Uterus (tissue), 2 donors: ENCODE results near the gene ETS1.

Experiments used
- POLR2A ChIP-seq, 2 donors: fragments of 450-650 bp; IDR thresholded peaks; one replicate each; pipeline ENCODE4 v1.6.1; 2016; ENCODE audit warnings: antibody characterized with exemption in 2 of 2, mild to moderate bottlenecking in 1 of 2, moderate library complexity in 1 of 2
- TF ChIP-seq, protein P1 (sequence below), 4 experiments: fragments of 200-600 bp in 2 of 4; fragments of 450-650 bp in 2 of 4; sonication (generic) in 2 of 4; IDR thresholded peaks; one replicate each; pipeline ENCODE4 v1.5.1; 2016 to 2019; ENCODE audit warnings: antibody characterized with exemption in 4 of 4, mild to moderate bottlenecking in 2 of 4, moderate library complexity in 1 of 4

DNA sequence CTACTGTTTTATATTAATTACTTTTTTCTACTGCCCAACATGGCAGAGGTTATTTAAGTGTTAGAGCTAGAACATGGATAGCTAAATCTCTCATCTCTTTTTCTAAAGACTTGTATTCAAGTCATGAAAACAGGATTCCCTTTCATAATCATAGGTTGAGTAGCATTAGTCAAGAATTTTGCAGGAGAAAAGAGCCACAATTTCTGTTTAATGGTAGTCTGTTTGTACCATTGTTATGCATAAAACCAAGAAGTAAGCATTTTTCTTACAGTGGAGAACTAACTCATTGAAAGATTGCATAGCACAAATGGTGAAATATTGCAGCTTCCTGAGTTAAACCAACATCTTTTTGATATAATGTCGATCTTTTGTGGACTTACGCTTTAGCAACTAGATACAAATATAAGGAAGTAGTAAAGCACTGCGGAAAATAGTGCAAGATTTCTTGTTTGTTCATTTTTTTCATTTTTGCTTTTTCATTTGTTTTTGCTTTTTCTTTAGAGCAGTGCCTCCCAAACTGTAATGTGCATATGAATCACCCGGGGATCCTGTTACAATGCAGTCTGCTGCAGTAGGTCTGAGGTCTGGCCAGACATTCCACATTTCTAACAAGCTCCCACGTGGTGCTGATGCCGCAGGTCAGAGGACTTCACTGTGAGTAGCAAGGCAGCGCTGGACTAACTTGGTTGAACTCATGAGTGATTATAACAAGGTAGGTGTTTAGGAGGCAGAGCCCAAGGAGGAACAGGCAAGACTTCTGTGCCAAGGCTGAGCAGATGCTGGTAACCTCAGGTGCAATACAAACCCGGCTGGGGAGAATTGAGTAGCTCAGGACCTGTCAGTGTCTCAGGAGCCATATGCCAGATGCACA lies 4.6 kb downstream of the ETS1 start:
- no peak for TF ChIP-seq POLR2A (IDR thresholded peaks at IDR 0.05)
- TF ChIP-seq, protein P1, sequence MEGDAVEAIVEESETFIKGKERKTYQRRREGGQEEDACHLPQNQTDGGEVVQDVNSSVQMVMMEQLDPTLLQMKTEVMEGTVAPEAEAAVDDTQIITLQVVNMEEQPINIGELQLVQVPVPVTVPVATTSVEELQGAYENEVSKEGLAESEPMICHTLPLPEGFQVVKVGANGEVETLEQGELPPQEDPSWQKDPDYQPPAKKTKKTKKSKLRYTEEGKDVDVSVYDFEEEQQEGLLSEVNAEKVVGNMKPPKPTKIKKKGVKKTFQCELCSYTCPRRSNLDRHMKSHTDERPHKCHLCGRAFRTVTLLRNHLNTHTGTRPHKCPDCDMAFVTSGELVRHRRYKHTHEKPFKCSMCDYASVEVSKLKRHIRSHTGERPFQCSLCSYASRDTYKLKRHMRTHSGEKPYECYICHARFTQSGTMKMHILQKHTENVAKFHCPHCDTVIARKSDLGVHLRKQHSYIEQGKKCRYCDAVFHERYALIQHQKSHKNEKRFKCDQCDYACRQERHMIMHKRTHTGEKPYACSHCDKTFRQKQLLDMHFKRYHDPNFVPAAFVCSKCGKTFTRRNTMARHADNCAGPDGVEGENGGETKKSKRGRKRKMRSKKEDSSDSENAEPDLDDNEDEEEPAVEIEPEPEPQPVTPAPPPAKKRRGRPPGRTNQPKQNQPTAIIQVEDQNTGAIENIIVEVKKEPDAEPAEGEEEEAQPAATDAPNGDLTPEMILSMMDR (IDR thresholded peaks at IDR 0.05): no peak
